IMR-90 (cell line): ENCODE measurements around the gene NCOA3. TPM values are rescaled to one million over a fixed set of nuclear protein-coding genes. Genes with fewer than 3 reads are reported as not detected.

ENCODE experiments used
- ATAC-seq: fragments of 200-7000 bp; cut with Tn5 transposase; 2 replicates; pipeline ENCODE4 v1.9.1; 2020; ENCODE audit warnings: low read depth, mild to moderate bottlenecking, moderate library complexity
- BruUV-seq: library from RNA; stranded (reverse); fragments of 400-500 nt; replicated peaks from 2 replicates; lab custom pipeline; 2021; lab: Mats Ljungman, UMichigan
- CTCF ChIA-PET: fragments of 300-600 bp; formaldehyde crosslinking; extraction: SDS; loops from one replicate; lab custom pipeline; 2021; ENCODE audit warnings: antibody characterized with exemption; lab: Yijun Ruan, JAX
- POLR2A ChIA-PET: fragments of 300-600 bp; sonication (Branson Sonifier 250); formaldehyde crosslinking; loops from one replicate; lab custom pipeline; 2022; ENCODE audit warnings: antibody characterized with exemption; ENCODE audit not compliant: unreplicated experiment; lab: Charles Lee
- DNase-seq: peaks from one replicate; pipeline ENCODE4 v3.0.0; 2013
- H2AFZ ChIP-seq: replicated peaks from 2 replicates; pipeline ENCODE3; 2013; ENCODE audit warnings: low read length, mild to moderate bottlenecking; ENCODE audit not compliant: poor library complexity
- H2AK5ac ChIP-seq: 2 replicates; pipeline ENCODE4 v1.6.1; 2013; ENCODE audit warnings: low read depth, low read length, inconsistent platforms
- H2AK9ac ChIP-seq: replicated peaks from 2 replicates; pipeline ENCODE3; 2013; ENCODE audit warnings: mild to moderate bottlenecking, low read depth, low read length, moderate library complexity; ENCODE audit not compliant: poor library complexity
- H2BK120ac ChIP-seq: 2 replicates; pipeline ENCODE4 v1.6.1; 2013; ENCODE audit warnings: low read depth, low read length, inconsistent platforms
- H2BK15ac ChIP-seq: 3 replicates; pipeline ENCODE4 v1.6.1; 2013; ENCODE audit warnings: low read depth, low read length, inconsistent platforms
- H2BK20ac ChIP-seq: 2 replicates; pipeline ENCODE4 v1.6.1; 2013; ENCODE audit warnings: low read depth, mild to moderate bottlenecking, inconsistent platforms, low read length, moderate library complexity
- H2BK5ac ChIP-seq: 2 replicates; pipeline ENCODE4 v1.6.1; 2013; ENCODE audit warnings: mild to moderate bottlenecking, low read depth, low read length, inconsistent platforms; ENCODE audit not compliant: poor library complexity, severe bottlenecking
- H3K14ac ChIP-seq: replicated peaks from 2 replicates; pipeline ENCODE4 v1.6.1; 2013; ENCODE audit warnings: low read depth, low read length, inconsistent platforms
- H3K18ac ChIP-seq: 2 replicates; pipeline ENCODE4 v1.6.1; 2013; ENCODE audit warnings: low read depth, low read length, control low read depth
- H3K23ac ChIP-seq: 2 replicates; pipeline ENCODE4 v1.6.1; 2013; ENCODE audit warnings: low read depth, low read length, inconsistent platforms
- H3K27ac ChIP-seq: 2 replicates; pipeline ENCODE4 v1.5.1; 2013; ENCODE audit warnings: mild to moderate bottlenecking, control low read depth, low read length; ENCODE audit not compliant: insufficient read depth
- H3K27me3 ChIP-seq: 2 replicates; pipeline ENCODE4 v1.6.1; 2013; ENCODE audit warnings: low read length; ENCODE audit not compliant: control insufficient read depth, insufficient read depth
- H3K36me3 ChIP-seq: 2 replicates; pipeline ENCODE4 v1.6.1; 2013; ENCODE audit warnings: low read length, mixed read lengths; ENCODE audit not compliant: control insufficient read depth, insufficient read depth
- H3K4ac ChIP-seq: 2 replicates; pipeline ENCODE4 v1.6.1; 2013; ENCODE audit warnings: low read depth, low read length, inconsistent platforms
- H3K4me1 ChIP-seq: 2 replicates; pipeline ENCODE4 v1.6.1; 2013; ENCODE audit warnings: low read length, mixed read lengths; ENCODE audit not compliant: control insufficient read depth, insufficient read depth
- H3K4me2 ChIP-seq: 2 replicates; pipeline ENCODE4 v1.6.1; 2013; ENCODE audit warnings: low read depth, mild to moderate bottlenecking, control low read depth, low read length, moderate library complexity
- H3K4me3 ChIP-seq: 2 replicates; pipeline ENCODE4 v1.5.1; 2013; ENCODE audit warnings: low read depth, mild to moderate bottlenecking, control low read depth, low read length, moderate library complexity; ENCODE audit not compliant: insufficient read depth
- H3K56ac ChIP-seq: 2 replicates; pipeline ENCODE4 v1.6.1; 2013; ENCODE audit warnings: low read length, inconsistent platforms; ENCODE audit not compliant: insufficient read depth; ENCODE audit errors: extremely low read depth
- H3K79me1 ChIP-seq, 2 experiments: 2 replicates each; pipeline ENCODE4 v1.6.1; 2013; ENCODE audit warnings: low read length in 2 of 2, inconsistent platforms in 1 of 2, low read depth in 1 of 2
- H3K9ac ChIP-seq: 2 replicates; pipeline ENCODE4 v1.6.1; 2013; ENCODE audit warnings: low read depth, low read length, control low read depth
- H3K9me1 ChIP-seq: 2 replicates; pipeline ENCODE4 v1.6.1; 2013; ENCODE audit warnings: low read length, inconsistent platforms; ENCODE audit not compliant: insufficient read depth
- H3K9me3 ChIP-seq: 2 replicates; pipeline ENCODE4 v1.6.1; 2013; ENCODE audit warnings: low read length; ENCODE audit not compliant: control insufficient read depth, insufficient read depth
- H4K20me1 ChIP-seq: 2 replicates; pipeline ENCODE4 v1.6.1; 2013; ENCODE audit warnings: low read length, inconsistent platforms; ENCODE audit not compliant: insufficient read depth
- H4K5ac ChIP-seq: 2 replicates; pipeline ENCODE4 v1.6.1; 2013; ENCODE audit warnings: mild to moderate bottlenecking, low read depth, low read length, control low read depth
- H4K8ac ChIP-seq, 2 experiments: 2 replicates each; pipeline ENCODE4 v1.6.1; 2013; ENCODE audit warnings: low read depth in 2 of 2, low read length in 2 of 2, control low read depth in 1 of 2, inconsistent platforms in 1 of 2
- H4K91ac ChIP-seq: 2 replicates; pipeline ENCODE4 v1.6.1; 2013; ENCODE audit warnings: low read depth, low read length, inconsistent platforms; ENCODE audit not compliant: insufficient read depth
- CEBPB ChIP-seq: IDR thresholded peaks from 2 replicates; pipeline ENCODE4 v1.6.1; 2012; ENCODE audit warnings: low read depth, low read length, improper control_type of control experiment
- CHD1 ChIP-seq: IDR thresholded peaks from 2 replicates; pipeline ENCODE4 v1.6.1; 2012; ENCODE audit warnings: low read depth, low read length, improper control_type of control experiment
- CTCF ChIP-seq: conservative IDR thresholded peaks from 2 replicates; pipeline ENCODE4 v1.5.1; 2012; ENCODE audit warnings: mild to moderate bottlenecking, low read depth, low read length, improper control_type of control experiment
- FOS ChIP-seq: fragments of 150-350 bp; IDR thresholded peaks from 2 replicates; pipeline ENCODE4 v1.6.1; 2016; ENCODE audit warnings: low read depth, low read length
- MAFK ChIP-seq: IDR thresholded peaks from 2 replicates; pipeline ENCODE4 v1.6.1; 2012; ENCODE audit warnings: low read depth, low read length, improper control_type of control experiment
- MXI1 ChIP-seq: IDR thresholded peaks from 2 replicates; pipeline ENCODE4 v1.6.1; 2012; ENCODE audit warnings: low read depth, mild to moderate bottlenecking, low read length, moderate library complexity, borderline replicate concordance
- NFE2L2 ChIP-seq: fragments of 150-350 bp; IDR thresholded peaks from 2 replicates; pipeline ENCODE4 v1.6.1; 2016; ENCODE audit warnings: low read depth, mild to moderate bottlenecking, low read length
- POLR2A ChIP-seq: IDR thresholded peaks from 2 replicates; pipeline ENCODE4 v1.6.1; 2012; ENCODE audit warnings: mild to moderate bottlenecking, low read depth, low read length
- RCOR1 ChIP-seq: IDR thresholded peaks from 2 replicates; pipeline ENCODE4 v1.6.1; 2012; ENCODE audit warnings: mild to moderate bottlenecking, low read length, improper control_type of control experiment; ENCODE audit not compliant: insufficient replicate concordance
- SMC3 ChIP-seq: fragments of 150-350 bp; IDR thresholded peaks from 2 replicates; pipeline ENCODE4 v1.6.1; 2016; ENCODE audit warnings: low read depth, mild to moderate bottlenecking, antibody characterized with exemption, low read length, moderate library complexity
- WGBS, 2 experiments: methylation state at CpG; one replicate each; pipeline versions ENCODE4 v1.1.5 to v1.1.7; 2013; ENCODE audit warnings: missing lambda C conversion rate in 2 of 2; ENCODE audit not compliant: insufficient read length in 1 of 2; ENCODE audit errors: extremely low coverage in 2 of 2; 5-methylcytosine and 5-hydroxymethylcytosine counted together
- dilution Hi-C: fragments of 300-500 bp; cut with HindIII; formaldehyde crosslinking; loops from one replicate; pipeline ENCODE4 v1.14.3; 2018; ENCODE audit warnings: low sequenced_read_pairs; ENCODE audit not compliant: unreplicated experiment
- in situ Hi-C: fragments of 300-500 bp; cut with MboI; formaldehyde crosslinking; loops from 3 replicates; pipeline ENCODE4 v1.14.3; 2019; ENCODE audit warnings: low sequenced_read_pairs, inconsistent platforms, mixed read lengths
- intact Hi-C: fragments of 100-400 bp; cut with micrococcal nuclease; formaldehyde crosslinking; loops from 2 replicates; pipeline ENCODE4 v1.10.0; 2022
- polyA plus RNA-seq, 3 experiments: library from polyadenylated mRNA; depleted of rRNA; stranded (reverse); fragments of >200 nt; gene quantifications; 2 replicates each; pipeline ENCODE4 v1.2.3, GENCODE V29; 2012; ENCODE audit warnings: low replicate concordance in 1 of 3
- total RNA-seq: library from RNA; depleted of rRNA; stranded (reverse); fragments of >200 nt; gene quantifications from 2 replicates; pipeline ENCODE4 v1.2.3, GENCODE V29; 2012
- TF ChIP-seq, protein P1 (sequence below): fragments of 150-350 bp; IDR thresholded peaks from 2 replicates; pipeline ENCODE4 v1.6.1; 2017; ENCODE audit warnings: mild to moderate bottlenecking, antibody characterized with exemption, low read length, low read depth

NCOA3 gene
- total and polyA plus RNA-seq, 2 of the 4 experiments (the other 2 are of a cell fraction) = 8.8 to 29.0 TPM

GRCh38 chr20:47684306-47685080, 182.8 kb downstream of the NCOA3 start:
- no peak overlapping the region for H2AFZ ChIP-seq
- no peak overlapping the region for H2BK120ac ChIP-seq
- no peak overlapping the region for H2BK5ac ChIP-seq
- no peak overlapping the region for H4K8ac ChIP-seq
- intact Hi-C loops (no loop called here), dilution Hi-C loops (no loop called here), in situ Hi-C loops (loop anchor here (10.0 kb wide), 1 partner anchor 610 kb away; no protein-coding TSS in a partner anchor)
- H4K91ac ChIP-seq = no peak overlapping the region
- H3K4ac ChIP-seq = no peak overlapping the region
- H3K4me2 ChIP-seq = no peak overlapping the region
- WGBS, 2 experiments = 82% methylated on average over 10 of the region's 26 CpGs; no CpG with 5 or more reads in 1 of the 2 experiments
- no peak overlapping the region for H2BK15ac ChIP-seq
- ChIA-PET CTCF (no interaction called here), POLR2A (no interaction called here)
- H3K36me3 ChIP-seq = no peaks in the 10 kb centered on the region; the same call in 1 of the 2 replicates
- BruUV-seq = no TSS peak
- ATAC-seq = no peak
- TF ChIP-seq POLR2A (no peak), CTCF (no peak), RCOR1 (no peak), MXI1 (no peak), NFE2L2 (no peak), SMC3 (no peak), CEBPB (no peak), CHD1 (no peak), FOS (no peak), MAFK (no peak)
- TF ChIP-seq, protein P1, sequence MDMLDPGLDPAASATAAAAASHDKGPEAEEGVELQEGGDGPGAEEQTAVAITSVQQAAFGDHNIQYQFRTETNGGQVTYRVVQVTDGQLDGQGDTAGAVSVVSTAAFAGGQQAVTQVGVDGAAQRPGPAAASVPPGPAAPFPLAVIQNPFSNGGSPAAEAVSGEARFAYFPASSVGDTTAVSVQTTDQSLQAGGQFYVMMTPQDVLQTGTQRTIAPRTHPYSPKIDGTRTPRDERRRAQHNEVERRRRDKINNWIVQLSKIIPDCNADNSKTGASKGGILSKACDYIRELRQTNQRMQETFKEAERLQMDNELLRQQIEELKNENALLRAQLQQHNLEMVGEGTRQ = no peak
- H4K20me1 ChIP-seq = no peaks in the 10 kb centered on the region
- H3K4me3 ChIP-seq = no peak overlapping the region
- no peaks in the 10 kb centered on the region; the same call in 1 of the 2 replicates for H3K9me1 ChIP-seq
- no peak overlapping the region for H2BK20ac ChIP-seq
- H3K56ac ChIP-seq = no peak overlapping the region
- H3K27me3 ChIP-seq = peaks cover 4% of the 10 kb centered on the region; the same call in 1 of the 2 replicates
- peaks cover 3% of the 10 kb centered on the region; the same call in 1 of the 2 replicates for H3K4me1 ChIP-seq
- H3K18ac ChIP-seq = no peak overlapping the region
- no peak overlapping the region for H3K27ac ChIP-seq
- no peaks in the 10 kb centered on the region; the same call in 1 of the 2 replicates for H3K9me3 ChIP-seq
- H3K79me1 ChIP-seq = no peaks in the 10 kb centered on the region
- DNase-seq = no peak
- H3K9ac ChIP-seq = no peak overlapping the region
- no peak overlapping the region for H4K5ac ChIP-seq
- no peak overlapping the region for H2AK9ac ChIP-seq
- no peak overlapping the region for H3K23ac ChIP-seq
- H2AK5ac ChIP-seq = no peak overlapping the region
- H3K14ac ChIP-seq = no peak overlapping the region
